ENCODE data around the gene IFI35. TPM values are rescaled to one million over a fixed set of nuclear protein-coding genes. Genes with fewer than 3 reads are reported as not detected.

Gene IFI35
- total and polyA plus RNA-seq, 4 donors, result 24.8 to 45.2 (median 34.7) TPM

DNA sequence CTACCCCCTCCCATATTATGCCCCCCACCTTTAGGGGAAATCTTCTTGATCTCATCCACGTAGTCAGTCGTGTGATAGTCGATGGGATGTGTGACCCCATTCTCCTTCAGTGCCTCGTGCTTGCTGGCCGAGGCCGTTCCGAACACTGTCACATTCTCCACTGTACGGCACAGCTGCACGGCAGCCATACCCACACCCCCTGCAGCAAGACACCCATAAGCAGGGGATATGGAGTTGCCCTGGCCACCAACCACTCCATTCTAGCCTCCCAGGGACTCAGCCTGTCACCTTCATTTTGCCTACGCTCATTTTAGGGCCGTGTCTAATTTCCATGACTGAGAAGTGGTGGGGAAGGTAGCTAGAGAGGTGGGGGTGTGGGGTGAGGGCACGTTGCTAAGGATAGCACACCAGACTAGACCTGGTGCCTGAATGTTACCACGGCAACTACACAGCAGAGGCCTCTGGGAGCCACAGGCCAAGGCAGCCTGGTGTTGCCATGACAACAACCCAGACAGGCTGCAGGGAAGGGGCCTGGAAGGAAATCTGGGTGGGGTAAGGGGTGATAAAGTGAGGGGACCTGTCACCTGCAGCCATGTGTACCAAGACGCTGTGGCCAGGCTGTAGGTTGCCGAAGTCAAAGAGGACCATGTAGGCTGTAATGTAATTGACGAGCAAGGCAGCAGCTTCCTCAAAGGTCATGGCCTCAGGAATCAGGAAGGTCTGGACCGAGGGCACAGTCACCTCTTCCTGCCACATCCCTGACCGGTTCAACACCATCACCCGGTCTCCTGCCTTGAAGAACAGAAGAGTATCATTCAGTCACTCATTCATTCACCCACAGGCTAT is 11.6 kb downstream of the IFI35 start:
- intact Hi-C loops (cut with DNase I), result loop anchor here in 1 of 2 donors (5.0 kb wide), 1 partner anchor 309 kb away; no protein-coding TSS in a partner anchor
- Histone ChIP-seq H3K4me1 (ENCODE audit: control insufficient read depth in 1 of 2, insufficient read depth in 2 of 2, low read length in 2 of 2) (no peaks in the 10 kb centered on the region), H3K4me3 (ENCODE audit: low read length in 2 of 2) (no peak overlapping the region), H3K36me3 (ENCODE audit: control insufficient read depth in 1 of 2, insufficient read depth in 2 of 2, low read length in 1 of 2) (peaks cover 0 to 3% of the 10 kb centered on the region in 2 donors), H3K27ac (ENCODE audit: low read depth in 1 of 2, low read length in 2 of 2) (no peak overlapping the region), H3K27me3 (ENCODE audit: control insufficient read depth in 1 of 2, insufficient read depth in 2 of 2, low read length in 1 of 2) (no peaks in the 10 kb centered on the region), H3K9me3 (ENCODE audit: control insufficient read depth, low read length) (no peaks in the 10 kb centered on the region)
- peak; percentile 42 to 58 for DNase-seq
- no peak for ATAC-seq (ENCODE audit: low FRiP score)
- WGBS, 2 donors, result 63 to 68% methylated on average over 19 of the region's 19 CpGs

GRCh38 chr17:43018932-43019331 is 12.3 kb downstream of the IFI35 start:
- WGBS, 2 donors, result 52 to 59% methylated on average over 4 of the region's 4 CpGs
- Histone ChIP-seq H3K27ac (ENCODE audit: low read depth in 1 of 2, low read length in 2 of 2) (no peak overlapping the region), H3K9me3 (ENCODE audit: control insufficient read depth, low read length) (no peaks in the 10 kb centered on the region), H3K4me3 (ENCODE audit: low read length in 2 of 2) (no peak overlapping the region), H3K27me3 (ENCODE audit: control insufficient read depth in 1 of 2, insufficient read depth in 2 of 2, low read length in 1 of 2) (no peaks in the 10 kb centered on the region), H3K36me3 (ENCODE audit: control insufficient read depth in 1 of 2, insufficient read depth in 2 of 2, low read length in 1 of 2) (peaks cover 0 to 3% of the 10 kb centered on the region in 2 donors), H3K4me1 (ENCODE audit: control insufficient read depth in 1 of 2, insufficient read depth in 2 of 2, low read length in 2 of 2) (no peaks in the 10 kb centered on the region)
- DNase-seq, result no peak
- ATAC-seq (ENCODE audit: low FRiP score), result no peak
- intact Hi-C loops (cut with DNase I), result loop anchor here in 1 of 2 donors (5.0 kb wide), 1 partner anchor 308 kb away; no protein-coding TSS in a partner anchor

DNA sequence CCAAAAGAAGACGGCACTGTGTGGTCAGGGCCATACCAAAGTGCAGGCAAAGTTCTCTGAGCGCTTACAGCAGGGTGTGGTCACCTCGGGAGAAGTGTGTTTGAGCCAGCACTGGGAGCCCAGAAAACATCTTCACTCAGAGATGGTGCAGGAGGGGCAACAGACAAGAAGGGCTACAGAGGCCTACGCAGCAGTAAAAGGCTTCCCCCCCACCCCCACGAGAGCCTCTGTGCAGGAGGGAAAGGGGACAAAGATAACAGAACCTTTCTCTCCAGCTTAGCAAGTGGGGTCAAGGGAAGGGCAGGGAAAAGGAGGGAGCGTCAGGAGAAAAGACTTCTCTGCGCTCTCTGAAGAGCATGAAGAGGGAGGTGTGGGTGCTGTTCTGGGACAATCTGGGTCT is 12.8 kb downstream of the IFI35 start:
- DNase-seq, result peak in 1 of 2 donors; percentile 46
- Histone ChIP-seq H3K27ac (ENCODE audit: low read depth in 1 of 2, low read length in 2 of 2) (peak overlapping the region in 1 of 2 donors; percentile 19), H3K4me3 (ENCODE audit: low read length in 2 of 2) (no peak overlapping the region), H3K4me1 (ENCODE audit: control insufficient read depth in 1 of 2, insufficient read depth in 2 of 2, low read length in 2 of 2) (no peaks in the 10 kb centered on the region), H3K36me3 (ENCODE audit: control insufficient read depth in 1 of 2, insufficient read depth in 2 of 2, low read length in 1 of 2) (peaks cover 0 to 3% of the 10 kb centered on the region in 2 donors), H3K27me3 (ENCODE audit: control insufficient read depth in 1 of 2, insufficient read depth in 2 of 2, low read length in 1 of 2) (no peaks in the 10 kb centered on the region), H3K9me3 (ENCODE audit: control insufficient read depth, low read length) (no peaks in the 10 kb centered on the region)
- no peak for ATAC-seq (ENCODE audit: low FRiP score)
- 46 to 56% methylated on average over 7 of the region's 7 CpGs for WGBS, 2 donors
- intact Hi-C loops (cut with DNase I), result loop anchor here in 1 of 2 donors (5.0 kb wide), 1 partner anchor 308 kb away; no protein-coding TSS in a partner anchor

GRCh38 chr17:43020030-43020621 is 13.5 kb downstream of the IFI35 start:
- Histone ChIP-seq H3K4me3 (ENCODE audit: low read length in 2 of 2) (no peak overlapping the region), H3K4me1 (ENCODE audit: control insufficient read depth in 1 of 2, insufficient read depth in 2 of 2, low read length in 2 of 2) (no peaks in the 10 kb centered on the region), H3K9me3 (ENCODE audit: control insufficient read depth, low read length) (no peaks in the 10 kb centered on the region), H3K36me3 (ENCODE audit: control insufficient read depth in 1 of 2, insufficient read depth in 2 of 2, low read length in 1 of 2) (peaks cover 0 to 3% of the 10 kb centered on the region in 2 donors), H3K27me3 (ENCODE audit: control insufficient read depth in 1 of 2, insufficient read depth in 2 of 2, low read length in 1 of 2) (no peaks in the 10 kb centered on the region), H3K27ac (ENCODE audit: low read depth in 1 of 2, low read length in 2 of 2) (no peak overlapping the region)
- ATAC-seq (ENCODE audit: low FRiP score), result no peak
- intact Hi-C loops (cut with DNase I), result loop anchor here (5.0 kb wide), 2 partner anchors 152 to 192 kb away; partner anchors contain the start of genes NBR1 (in 1 of the 2) and TMEM106A (in 1 of the 2)
- 73 to 79% methylated on average over 6 of the region's 6 CpGs for WGBS, 2 donors
- DNase-seq, result peak; percentile 41 to 63

GRCh38 chr17:43020789-43021740 is 14.5 kb downstream of the IFI35 start:
- Histone ChIP-seq H3K4me1 (ENCODE audit: control insufficient read depth in 1 of 2, insufficient read depth in 2 of 2, low read length in 2 of 2) (no peaks in the 10 kb centered on the region), H3K9me3 (ENCODE audit: control insufficient read depth, low read length) (no peaks in the 10 kb centered on the region), H3K27me3 (ENCODE audit: control insufficient read depth in 1 of 2, insufficient read depth in 2 of 2, low read length in 1 of 2) (no peaks in the 10 kb centered on the region), H3K36me3 (ENCODE audit: control insufficient read depth in 1 of 2, insufficient read depth in 2 of 2, low read length in 1 of 2) (peaks cover 0 to 3% of the 10 kb centered on the region in 2 donors), H3K27ac (ENCODE audit: low read depth in 1 of 2, low read length in 2 of 2) (peak overlapping the region in 1 of 2 donors; percentile 55), H3K4me3 (ENCODE audit: low read length in 2 of 2) (peak overlapping the region; percentile 61 to 83)
- peak; percentile 89 to 90 for DNase-seq
- peak; percentile 59 for ATAC-seq (ENCODE audit: low FRiP score)
- 19 to 23% methylated on average over 31 to 40 of the region's 40 CpGs for WGBS, 2 donors
- intact Hi-C loops (cut with DNase I), result loop anchor here (5.0 kb wide), 2 partner anchors 151 to 191 kb away; partner anchors contain the start of genes NBR1 (in 1 of the 2) and TMEM106A (in 1 of the 2)

DNA sequence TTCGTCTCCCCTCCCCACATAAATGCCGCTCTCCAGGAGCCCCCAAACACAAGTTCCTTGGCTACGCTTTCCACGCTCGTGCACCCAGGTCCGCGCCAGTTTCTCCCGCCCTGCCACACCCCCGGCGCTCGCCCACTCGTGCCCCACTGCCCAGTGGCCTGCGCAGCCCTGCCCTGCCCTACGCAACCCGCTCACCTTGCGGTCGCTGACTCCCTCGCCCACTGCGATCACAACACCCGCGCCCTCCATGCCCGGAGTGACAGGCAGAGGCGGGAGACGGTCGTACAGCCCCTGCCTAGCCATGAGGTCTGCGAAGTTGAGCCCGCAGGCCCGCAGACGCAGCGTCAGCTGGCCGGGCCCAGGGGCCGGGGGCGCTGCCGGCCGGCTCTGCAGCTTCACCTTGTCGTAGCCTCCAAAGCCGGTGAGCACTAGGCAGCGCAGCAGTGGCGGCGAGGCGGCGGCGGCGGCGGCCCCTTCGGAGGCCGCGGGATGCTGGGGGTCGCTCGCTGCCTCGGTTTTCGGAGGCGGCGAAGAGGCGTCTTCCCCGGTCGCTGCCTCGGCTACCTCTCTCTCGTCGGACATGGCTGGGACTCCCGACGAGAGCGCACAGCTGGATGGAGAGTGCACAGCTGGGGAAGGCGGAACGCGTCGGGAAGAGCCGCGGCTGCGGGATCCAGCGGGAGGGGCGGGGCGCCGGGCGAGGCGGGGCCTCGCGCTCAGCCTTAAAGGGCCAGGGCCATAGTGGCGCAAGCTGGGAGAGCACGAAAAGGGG is 15.3 kb downstream of the IFI35 start, which contains the start of gene VAT1:
Gene VAT1 (minus strand): TSS at position 645 of the 772 bp plus-strand sequence. CDS start 63 bp downstream, at position 582.
- Histone ChIP-seq H3K36me3 (ENCODE audit: control insufficient read depth in 1 of 2, insufficient read depth in 2 of 2, low read length in 1 of 2) (peaks cover 0 to 3% of the 10 kb centered on the region in 2 donors), H3K27ac (ENCODE audit: low read depth in 1 of 2, low read length in 2 of 2) (peak within 1 kb of the TSS in 1 of 2 donors; percentile 66), H3K27me3 (ENCODE audit: control insufficient read depth in 1 of 2, insufficient read depth in 2 of 2, low read length in 1 of 2) (no peaks in the 10 kb centered on the region), H3K4me1 (ENCODE audit: control insufficient read depth in 1 of 2, insufficient read depth in 2 of 2, low read length in 2 of 2) (no peaks in the 10 kb centered on the region), H3K4me3 (ENCODE audit: low read length in 2 of 2) (peak within 1 kb of the TSS; percentile 61 to 83), H3K9me3 (ENCODE audit: control insufficient read depth, low read length) (no peaks in the 10 kb centered on the region)
- ATAC-seq (ENCODE audit: low FRiP score) (peak; percentile 87), DNase-seq (peak; percentile 88 to 94)
- 0 to 1% methylated on average over 73 to 80 of the region's 80 CpGs for WGBS, 2 donors
- intact Hi-C loops (cut with DNase I), result loop anchor here (2.0 to 5.0 kb wide), 3 partner anchors 149 to 190 kb away; partner anchors contain the start of genes NBR1 (in 2 of the 2) and TMEM106A (in 1 of the 2)

GRCh38 chr17:43024407-43025289 is 18.1 kb downstream of the IFI35 start, which contains the start of gene RND2:
TSS of gene RND2 (plus strand) at chr17:43025231. CDS start at chr17:43025348, 117 bp downstream.
- no peaks in the 10 kb centered on the region for H3K9me3 ChIP-seq (ENCODE audit: control insufficient read depth, low read length)
- ATAC-seq (ENCODE audit: low FRiP score) (peak; percentile 82), DNase-seq (peak; percentile 94 to 96)
- peak within 1 kb of the TSS in 1 of 2 donors; percentile 61 for H3K27ac ChIP-seq (ENCODE audit: low read depth in 1 of 2, low read length in 2 of 2)
- H3K4me3 ChIP-seq (ENCODE audit: low read length in 2 of 2), result peak within 1 kb of the TSS; percentile 49 to 76
- WGBS, 2 donors, result 0 to 1% methylated on average over 52 to 61 of the region's 61 CpGs
- no peaks in the 10 kb centered on the region for H3K27me3 ChIP-seq (ENCODE audit: control insufficient read depth in 1 of 2, insufficient read depth in 2 of 2, low read length in 1 of 2)
- H3K4me1 ChIP-seq (ENCODE audit: control insufficient read depth in 1 of 2, insufficient read depth in 2 of 2, low read length in 2 of 2), result no peaks in the 10 kb centered on the region
- intact Hi-C loops (cut with DNase I), result loop anchor here (2.0 to 5.0 kb wide), 6 partner anchors 63 to 188 kb away; partner anchors contain the start of genes BRCA1 (in 2 of the 2), NBR1 (in 1 of the 2) and TMEM106A (in 1 of the 2)
- no peaks in the 10 kb centered on the region for H3K36me3 ChIP-seq (ENCODE audit: control insufficient read depth in 1 of 2, insufficient read depth in 2 of 2, low read length in 1 of 2)

Measured in aorta (tissue), 5 donors.